Chondrocyte (in vitro differentiated cells): ENCODE measurements around the gene OR2W3. TPM values are rescaled to one million over a fixed set of nuclear protein-coding genes. Genes with fewer than 3 reads are reported as not detected.

Experiments
- DNase-seq: peaks from one replicate; pipeline ENCODE4 v3.0.0; 2021; ENCODE audit warnings: mixed read lengths, low spot score
- H3K27ac Mint-ChIP-seq: one replicate; pipeline ENCODE4 v1.8.0; 2021; ENCODE audit warnings: mild to moderate bottlenecking, moderate library complexity, mixed read lengths; ENCODE audit not compliant: unreplicated experiment
- H3K27me3 Mint-ChIP-seq: 2 replicates; pipeline ENCODE4 v1.8.0; 2021; ENCODE audit warnings: low read depth, mixed read lengths
- H3K36me3 Mint-ChIP-seq: 2 replicates; pipeline ENCODE4 v1.8.0; 2021; ENCODE audit warnings: low read depth, mixed read lengths
- H3K4me1 Mint-ChIP-seq: 2 replicates; pipeline ENCODE4 v1.8.0; 2021; ENCODE audit warnings: low read depth, mild to moderate bottlenecking, mixed read lengths
- H3K4me3 Mint-ChIP-seq: one replicate; pipeline ENCODE4 v1.8.0; 2021; ENCODE audit warnings: mild to moderate bottlenecking, moderate library complexity, mixed read lengths; ENCODE audit not compliant: unreplicated experiment
- H3K9me3 Mint-ChIP-seq: 2 replicates; pipeline ENCODE4 v1.8.0; 2021; ENCODE audit warnings: low read depth, mixed read lengths
- CTCF ChIP-seq: fragments of 200-600 bp; sonication (generic); IDR thresholded peaks from 2 replicates; pipeline ENCODE4 v1.5.0; 2021; ENCODE audit warnings: antibody characterized with exemption, mild to moderate bottlenecking, moderate library complexity
- total RNA-seq: library from RNA; stranded (reverse); gene quantifications from 3 replicates; pipeline ENCODE4 v1.2.1, GENCODE V29; 2021

OR2W3 gene
- total RNA-seq, 1 donor from 2014 or later: not detected

GRCh38 chr1:247914941-247915662 is 19.7 kb downstream of the OR2W3 start:
- no peaks in the 10 kb centered on the region for H3K36me3 Mint-ChIP-seq
- no peaks in the 10 kb centered on the region for H3K27me3 Mint-ChIP-seq
- no peaks in the 10 kb centered on the region for H3K4me1 Mint-ChIP-seq
- no peak overlapping the region for H3K4me3 Mint-ChIP-seq
- TF ChIP-seq CTCF: no peak
- peaks cover 28% of the 10 kb centered on the region for H3K9me3 Mint-ChIP-seq
- no peak for DNase-seq
- no peak overlapping the region for H3K27ac Mint-ChIP-seq

GRCh38 chr1:247919952-247920351 is 24.6 kb downstream of the OR2W3 start, which contains the start of gene OR2T8:
TSS of gene OR2T8 (plus strand) at chr1:247920252. CDS start at chr1:247921018, 766 bp downstream.
- H3K27me3 Mint-ChIP-seq: no peaks in the 10 kb centered on the region
- TF ChIP-seq CTCF: no peak
- no peaks in the 10 kb centered on the region for H3K4me1 Mint-ChIP-seq
- peaks cover 19% of the 10 kb centered on the region for H3K9me3 Mint-ChIP-seq
- H3K36me3 Mint-ChIP-seq: no peaks in the 10 kb centered on the region
- DNase-seq: no peak
- no peak within 1 kb of the TSS for H3K27ac Mint-ChIP-seq
- no peak within 1 kb of the TSS for H3K4me3 Mint-ChIP-seq

- DNase-seq: no peak
- H3K9me3 Mint-ChIP-seq: peaks cover 17% of the 10 kb centered on the region
- no peak overlapping the region for H3K27ac Mint-ChIP-seq
- H3K27me3 Mint-ChIP-seq: no peaks in the 10 kb centered on the region
- no peak overlapping the region for H3K4me3 Mint-ChIP-seq
- no peak for TF ChIP-seq CTCF
- no peaks in the 10 kb centered on the region for H3K36me3 Mint-ChIP-seq
- H3K4me1 Mint-ChIP-seq: no peaks in the 10 kb centered on the region
Measured at GRCh38 chr1:247923941-247924340, 28.6 kb downstream of the OR2W3 start.

GRCh38 chr1:247924868-247925267 is 29.5 kb downstream of the OR2W3 start, which contains the start of gene OR2AJ1:
TSS of gene OR2AJ1 (plus strand) at chr1:247924889. CDS start at chr1:247933769, 8,880 bp downstream.
- no peaks in the 10 kb centered on the region for H3K27me3 Mint-ChIP-seq
- no peak for DNase-seq
- H3K27ac Mint-ChIP-seq: no peak within 1 kb of the TSS
- no peak within 1 kb of the TSS for H3K4me3 Mint-ChIP-seq
- H3K9me3 Mint-ChIP-seq: peaks cover 17% of the 10 kb centered on the region
- no peaks in the 10 kb centered on the region for H3K4me1 Mint-ChIP-seq
- H3K36me3 Mint-ChIP-seq: no peaks in the 10 kb centered on the region
- no peak for TF ChIP-seq CTCF

GRCh38 chr1:247933989-247934388 is 38.6 kb downstream of the OR2W3 start:
- Mint-ChIP-seq H3K27ac (no peak overlapping the region), H3K4me3 (no peak overlapping the region), H3K4me1 (no peaks in the 10 kb centered on the region), H3K27me3 (peaks cover 2% of the 10 kb centered on the region), H3K9me3 (peaks cover 13% of the 10 kb centered on the region), H3K36me3 (no peaks in the 10 kb centered on the region)
- no peak for DNase-seq
- TF ChIP-seq CTCF: no peak
